ENCODE data around the gene JTB. TPM values are rescaled to one million over a fixed set of nuclear protein-coding genes. Genes with fewer than 3 reads are reported as not detected.
"Not testable (repeated sequence)": the region's sequence is repeated elsewhere in the genome, so short reads cannot be mapped to it uniquely, and the experiment has no call there.

JTB gene
- total RNA-seq, 2 experiments from 2014 or later: 238 to 239 TPM

DNA sequence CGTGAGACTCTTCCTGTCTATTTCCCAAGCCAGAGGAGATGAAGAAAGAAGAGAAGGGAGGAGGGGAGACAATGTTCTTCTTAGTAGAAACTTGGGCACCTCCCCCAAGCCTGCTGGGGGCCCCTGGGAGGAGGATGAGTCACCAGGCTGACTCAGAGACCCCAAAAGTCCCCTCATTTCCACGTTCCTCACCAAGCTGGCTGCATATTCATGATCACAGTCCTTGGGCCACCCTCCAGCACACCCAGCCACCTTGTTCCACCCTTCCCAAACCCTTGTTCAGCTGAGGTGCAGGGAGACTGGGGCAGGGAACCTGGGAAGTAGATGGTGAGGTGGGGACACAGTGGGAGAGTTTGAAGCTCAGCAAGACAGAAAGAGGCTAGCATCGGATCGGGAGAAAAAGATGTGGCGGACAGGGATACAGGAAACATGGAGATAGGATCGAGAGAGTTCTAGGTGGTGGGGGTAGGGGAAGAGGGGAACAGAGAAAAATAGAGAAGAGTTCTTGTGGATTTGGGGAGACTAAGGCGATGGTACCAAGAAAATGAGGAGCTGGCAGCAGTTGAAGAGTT is 8.0 kb upstream of the JTB start:
- CTCF ChIA-PET: interaction anchor here (0.7 to 4.8 kb wide), 9 partner anchors 8 to 307 kb away, joined by 3 to 47 read pairs (median 17); partner anchors contain the start of genes CREB3L4, DENND4B, JTB and NPR1
- POLR2A ChIA-PET: interaction anchor here (0.5 to 1.8 kb wide), 2 partner anchors 8 to 163 kb away, joined by 4 to 9 read pairs; partner anchors contain the start of gene JTB

- ChIA-PET POLR2A (interaction anchor here (0.5 kb wide), 1 partner anchor 162 kb away, joined by 4 read pairs; no protein-coding TSS in a partner anchor), CTCF (interaction anchor here (0.6 to 4.8 kb wide), 7 partner anchors 7 to 407 kb away, joined by 3 to 47 read pairs (median 18); partner anchors contain the start of genes DENND4B, JTB and SLC39A1)
Observed at GRCh38 chr1:153984123-153984894, 6.8 kb upstream of the JTB start.

GRCh38 chr1:153981735-153982134 is 4.3 kb upstream of the JTB start:
- POLR2A ChIA-PET, CTCF ChIA-PET: not testable (repeated sequence)

DNA sequence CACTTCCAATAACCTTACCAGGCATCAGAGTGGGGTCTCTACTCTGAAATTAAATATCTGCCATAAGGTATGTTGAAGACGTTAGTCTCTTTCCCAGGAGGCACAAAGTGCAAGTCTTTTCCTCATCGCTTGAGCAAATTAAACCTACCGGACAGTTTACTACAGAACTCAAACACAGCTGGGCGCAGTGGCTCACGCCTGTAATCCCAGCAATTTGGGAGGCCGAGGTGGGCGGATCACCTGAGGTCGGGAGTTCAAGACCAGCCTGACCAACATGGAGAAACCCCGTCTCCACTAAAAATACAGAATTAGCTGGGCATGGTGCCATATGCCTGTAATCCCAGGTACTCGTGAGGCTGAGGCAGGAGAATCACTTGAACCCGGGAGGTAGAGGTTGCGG is 1.6 kb upstream of the JTB start:
- ChIA-PET CTCF (interaction anchor here (2.7 to 4.7 kb wide), 2 partner anchors 8 to 12 kb away, joined by 21 to 33 read pairs; partner anchors contain the start of genes CREB3L4 and RAB13), POLR2A (interaction anchor here (0.6 to 3.5 kb wide), 3 partner anchors 12 to 110 kb away, joined by 3 to 21 read pairs (median 3); partner anchors contain the start of gene RPS27)

- CTCF ChIA-PET: interaction anchor here (1.2 to 4.7 kb wide), 6 partner anchors 9 to 187 kb away, joined by 3 to 33 read pairs (median 4); partner anchors contain the start of genes CREB3L4, CRTC2, RAB13 and RPS27
- POLR2A ChIA-PET: interaction anchor here (0.6 to 3.7 kb wide), 9 partner anchors 8 to 150 kb away, joined by 3 to 37 read pairs (median 8); partner anchors contain the start of genes CREB3L4, DENND4B, RAB13 and RPS27
Observed at GRCh38 chr1:153978274-153978909, 918 bp upstream of the JTB start.

GRCh38 chr1:153976819-153977249 is 640 bp downstream of the JTB start:
- ChIA-PET POLR2A (interaction anchor here (1.0 to 3.7 kb wide), 7 partner anchors 10 to 54 kb away, joined by 3 to 37 read pairs (median 8); partner anchors contain the start of genes CREB3L4, GATAD2B, RAB13 and RPS27), CTCF (interaction anchor here (0.6 to 4.7 kb wide), 7 partner anchors 10 to 321 kb away, joined by 3 to 33 read pairs (median 5); partner anchors contain the start of genes CREB3L4, RAB13, RPS27 and SLC39A1)

GRCh38 chr1:153973525-153973924 is 3.9 kb downstream of the JTB start:
- ChIA-PET POLR2A (no interaction called here), CTCF (interaction anchor here (0.6 to 2.2 kb wide), 3 partner anchors 13 to 27 kb away, joined by 3 to 5 read pairs (median 4); partner anchors contain the start of genes DENND4B and RAB13)

- POLR2A ChIA-PET: no interaction called here
Observed at GRCh38 chr1:153973071-153973470, 4.4 kb downstream of the JTB start.

GRCh38 chr1:153970346-153970745 is 7.1 kb downstream of the JTB start:
- POLR2A ChIA-PET: no interaction called here

More at GRCh38 chr1:153973071-153973470, 4.4 kb downstream of the JTB start:
- CTCF ChIA-PET: interaction anchor here (0.6 to 2.2 kb wide), 3 partner anchors 14 to 26 kb away, joined by 3 to 5 read pairs (median 4); partner anchors contain the start of genes DENND4B and RAB13

DNA sequence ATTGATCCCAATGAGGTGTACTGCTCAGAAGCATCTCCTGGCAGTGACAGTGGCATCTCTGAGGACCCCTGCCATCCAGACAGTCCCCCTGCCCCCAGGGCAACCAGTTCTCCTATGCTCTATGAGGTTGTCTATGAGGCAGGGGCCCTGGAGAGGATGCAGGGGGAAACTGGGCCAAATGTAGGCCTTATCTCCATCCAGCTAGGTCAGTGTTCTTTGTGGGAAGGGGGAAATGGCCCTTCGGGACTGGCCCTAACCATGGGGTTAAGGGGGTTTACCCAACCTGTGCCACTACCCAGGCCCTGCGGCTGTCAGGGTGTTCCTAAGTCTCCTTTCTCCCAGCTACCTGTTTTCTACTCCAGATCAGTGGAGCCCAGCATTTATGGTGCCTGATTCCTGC is 8.5 kb downstream of the JTB start:
- CTCF ChIA-PET: interaction anchor here (4.1 kb wide), 2 partner anchors 18 to 22 kb away, joined by 17 to 31 read pairs; partner anchors contain the start of genes DENND4B and RAB13

More at GRCh38 chr1:153970346-153970745, 7.1 kb downstream of the JTB start:
- CTCF ChIA-PET: interaction anchor here (0.7 to 1.0 kb wide), 2 partner anchors 24 to 384 kb away, joined by 3 to 6 read pairs; no protein-coding TSS in a partner anchor

GRCh38 chr1:153968408-153968807 is 9.1 kb downstream of the JTB start:
- CTCF ChIA-PET: interaction anchor here (2.8 to 4.1 kb wide), 3 partner anchors 9 to 21 kb away, joined by 17 to 31 read pairs (median 21); partner anchors contain the start of genes DENND4B, JTB and RAB13
- POLR2A ChIA-PET: interaction anchor here (0.8 to 3.8 kb wide), 4 partner anchors 8 to 334 kb away, joined by 3 to 37 read pairs (median 13); partner anchors contain the start of genes CHTOP, DENND4B, JTB and RPS27

More for the DNA sequence above, 8.5 kb downstream of the JTB start:
- POLR2A ChIA-PET: interaction anchor here (0.8 to 1.0 kb wide), 2 partner anchors 23 to 335 kb away, joined by 3 read pairs; partner anchors contain the start of genes CHTOP and DENND4B

DNA sequence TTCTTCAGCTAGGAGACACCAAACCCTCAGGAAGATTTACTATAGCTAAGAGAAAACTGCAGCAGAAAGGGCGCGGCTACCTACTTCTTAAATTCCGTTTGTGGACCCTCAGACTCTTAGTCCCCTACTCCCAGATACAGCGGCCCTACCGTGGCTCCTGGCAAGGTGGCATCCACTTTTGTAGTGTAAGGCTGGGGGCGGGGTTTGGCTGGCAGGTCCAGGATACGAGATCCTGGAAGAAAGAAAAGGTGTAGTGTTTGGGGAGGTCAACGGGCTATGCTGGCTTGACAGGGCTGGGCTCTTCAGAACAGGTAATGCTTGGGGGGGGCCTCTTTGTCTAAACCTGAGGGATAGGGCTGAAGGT is 9.5 kb downstream of the JTB start:
- ChIA-PET POLR2A (interaction anchor here (0.8 to 3.8 kb wide), 7 partner anchors 9 to 334 kb away, joined by 3 to 37 read pairs (median 4); partner anchors contain the start of genes CHTOP, CRTC2, DENND4B and JTB), CTCF (interaction anchor here (1.0 to 4.1 kb wide), 8 partner anchors 10 to 290 kb away, joined by 3 to 31 read pairs (median 8); partner anchors contain the start of genes CRTC2, DENND4B, JTB and NPR1)

- POLR2A ChIA-PET: interaction anchor here (0.6 to 3.8 kb wide), 10 partner anchors 9 to 334 kb away, joined by 3 to 37 read pairs (median 6); partner anchors contain the start of genes CHTOP, CRTC2, DENND4B and JTB
Observed at GRCh38 chr1:153967107-153967999, 10.1 kb downstream of the JTB start, which contains the start of gene CREB3L4. Gene CREB3L4, plus strand, starts transcription at chr1:153967902. Its CDS starts 624 bp downstream, at chr1:153968526.

DNA sequence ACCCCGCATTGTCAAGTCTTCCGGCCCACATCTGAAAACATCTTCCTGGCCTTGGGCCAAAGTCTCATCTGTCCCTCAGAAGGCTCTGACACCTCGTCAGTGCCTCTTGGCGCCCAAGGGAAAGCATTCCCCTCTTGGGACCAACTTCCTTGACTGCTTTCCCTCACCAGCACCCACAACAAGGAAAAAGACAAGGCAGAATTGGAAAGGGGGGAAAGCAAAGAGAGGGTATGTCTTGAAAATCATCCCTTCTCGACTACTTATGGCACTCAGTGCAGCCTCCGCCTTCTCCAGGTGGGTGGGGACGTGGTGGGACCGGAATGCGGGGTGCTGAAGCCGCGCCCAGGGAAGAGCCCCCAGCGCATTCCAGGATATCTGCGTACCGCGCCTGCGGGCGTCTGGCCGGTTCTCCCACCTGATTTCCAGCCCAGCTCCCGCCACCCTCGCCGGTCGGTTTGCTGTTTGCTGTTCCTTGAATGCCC is 13.6 kb downstream of the JTB start:
- POLR2A ChIA-PET: interaction anchor here (0.6 to 2.2 kb wide), 5 partner anchors 8 to 160 kb away, joined by 4 to 21 read pairs (median 5); partner anchors contain the start of genes DENND4B and RPS27
- CTCF ChIA-PET: interaction anchor here (0.9 to 2.5 kb wide), 4 partner anchors 12 to 22 kb away, joined by 4 to 18 read pairs (median 8); partner anchors contain the start of genes DENND4B, JTB and RAB13

More at GRCh38 chr1:153967107-153967999, 10.1 kb downstream of the JTB start, which contains the start of gene CREB3L4:
- CTCF ChIA-PET: interaction anchor here (0.8 to 4.1 kb wide), 11 partner anchors 9 to 289 kb away, joined by 3 to 31 read pairs (median 5); partner anchors contain the start of genes CRTC2, DENND4B, JTB and NPR1

DNA sequence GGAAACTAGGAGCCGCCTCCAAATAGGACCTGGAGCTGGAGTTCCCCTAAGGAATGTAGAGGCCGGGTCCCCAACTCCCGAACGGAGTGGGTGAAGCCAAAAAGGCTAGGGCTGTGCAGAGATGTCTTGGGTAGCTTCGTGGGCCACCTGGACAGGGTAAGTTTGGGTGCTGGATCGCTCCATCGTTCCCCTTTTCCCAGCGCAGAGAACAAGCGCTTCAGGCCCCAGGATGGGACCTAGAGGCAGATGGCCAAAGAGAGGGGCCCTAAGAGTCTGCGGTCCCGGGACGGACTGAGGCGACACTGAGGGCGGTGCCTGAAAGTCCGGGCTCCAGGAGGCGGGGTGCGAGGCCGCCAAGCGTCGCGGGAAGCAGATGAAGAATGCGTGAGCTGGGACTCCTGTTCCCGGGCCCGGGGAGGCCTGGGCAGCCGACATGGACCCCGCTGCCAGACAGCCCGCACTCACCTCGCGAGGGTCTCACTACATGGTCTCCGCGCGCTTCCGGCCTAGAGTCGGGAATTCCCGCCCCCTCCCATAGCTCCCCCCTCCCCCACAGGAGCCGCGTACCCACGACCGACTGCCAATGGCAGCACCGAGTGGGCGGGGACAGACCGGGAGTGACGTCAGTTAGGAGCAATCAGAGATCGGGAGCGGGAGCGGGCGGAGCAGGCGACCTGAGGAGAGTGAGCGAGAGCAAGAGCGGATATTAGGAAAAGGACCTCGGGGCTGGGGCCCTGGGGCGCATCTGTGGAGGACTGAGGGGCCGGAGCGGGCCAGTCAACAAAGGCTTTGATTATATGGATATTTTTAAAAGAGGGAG is 14.2 kb downstream of the JTB start, which contains the start of gene SLC39A1:
Gene SLC39A1 (minus strand): TSS at position 508 of the 820 bp plus-strand sequence. CDS start 822 bp downstream, outside the sequence.
- CTCF ChIA-PET: interaction anchor here (0.9 to 2.5 kb wide), 6 partner anchors 9 to 23 kb away, joined by 3 to 18 read pairs (median 4); partner anchors contain the start of genes DENND4B, JTB and RAB13
- POLR2A ChIA-PET: interaction anchor here (0.6 to 2.2 kb wide), 10 partner anchors 9 to 328 kb away, joined by 3 to 21 read pairs (median 4); partner anchors contain the start of genes DENND4B, GATAD2B, JTB and RPS27
